PC-3 (cell line): ENCODE data around the gene GPC5. TPM values are rescaled to one million over a fixed set of nuclear protein-coding genes. Genes with fewer than 3 reads are reported as not detected.

ENCODE experiments used
- ATAC-seq: fragments of 200-7000 bp; cut with Tn5 transposase; 2 replicates; pipeline ENCODE4 v1.9.1; 2020; ENCODE audit warnings: mild to moderate bottlenecking, moderate library complexity
- BruUV-seq: library from RNA; stranded (reverse); fragments of 400-500 nt; replicated peaks from 2 replicates; lab custom pipeline; 2021; lab: Mats Ljungman, UMichigan
- CTCF ChIA-PET: fragments of 300-600 bp; sonication (Branson Sonifier 250); formaldehyde crosslinking; loops from one replicate; lab custom pipeline; 2022; ENCODE audit warnings: antibody characterized with exemption; lab: Charles Lee
- POLR2A ChIA-PET: fragments of 300-600 bp; sonication (Branson Sonifier 250); formaldehyde crosslinking; loops from one replicate; lab custom pipeline; 2022; ENCODE audit warnings: antibody characterized with exemption; ENCODE audit not compliant: unreplicated experiment; lab: Charles Lee
- DNase-seq: peaks from one replicate; pipeline ENCODE4 v3.0.0-alpha.2; 2015
- H2AFZ ChIP-seq: fragments of 300-600 bp; sonication (generic); 2 replicates; pipeline ENCODE4 v1.6.0; 2016; ENCODE audit warnings: antibody characterized with exemption, low read length
- H3F3A ChIP-seq: fragments of 300-600 bp; sonication (generic); one replicate; pipeline ENCODE4 v1.6.0; 2017; ENCODE audit warnings: antibody characterized with exemption, low read length, control low read depth, mild to moderate bottlenecking; ENCODE audit not compliant: unreplicated experiment
- H3K27ac ChIP-seq: fragments of 300-600 bp; sonication (generic); 2 replicates; pipeline ENCODE4 v1.5.1; 2016; ENCODE audit warnings: mild to moderate bottlenecking, low read length
- H3K27me3 ChIP-seq: fragments of 300-600 bp; sonication (generic); 2 replicates; pipeline ENCODE4 v1.6.1; 2016; ENCODE audit warnings: low read length, mixed read lengths
- H3K36me3 ChIP-seq: fragments of 300-600 bp; sonication (generic); 2 replicates; pipeline ENCODE4 v1.6.1; 2016; ENCODE audit warnings: low read depth, mixed run types, low read length, mixed read lengths
- H3K4me1 ChIP-seq: fragments of 300-600 bp; sonication (generic); 2 replicates; pipeline ENCODE4 v1.5.1; 2016; ENCODE audit warnings: low read length; ENCODE audit not compliant: insufficient read depth
- H3K4me2 ChIP-seq: fragments of 300-600 bp; sonication (generic); 2 replicates; pipeline ENCODE4 v1.6.0; 2016; ENCODE audit warnings: low read length
- H3K4me3 ChIP-seq: fragments of 300-600 bp; sonication (generic); 2 replicates; pipeline ENCODE4 v1.5.1; 2016; ENCODE audit warnings: mild to moderate bottlenecking, low read length, mixed read lengths
- H3K79me2 ChIP-seq: fragments of 300-600 bp; sonication (generic); 2 replicates; pipeline ENCODE4 v1.6.1; 2017; ENCODE audit warnings: low read length, mixed read lengths
- H3K9ac ChIP-seq: fragments of 300-600 bp; sonication (generic); 2 replicates; pipeline ENCODE4 v1.6.0; 2016; ENCODE audit warnings: mild to moderate bottlenecking, low read length
- H3K9me2 ChIP-seq: fragments of 300-600 bp; sonication (generic); replicated peaks from 2 replicates; pipeline ENCODE4 v1.6.1; 2016; ENCODE audit warnings: mixed run types, low read length, mixed read lengths
- H3K9me3 ChIP-seq: fragments of 300-600 bp; sonication (generic); 2 replicates; pipeline ENCODE4 v1.6.1; 2016; ENCODE audit warnings: low read length, mixed read lengths
- H4K20me1 ChIP-seq: fragments of 300-600 bp; sonication (generic); 2 replicates; pipeline ENCODE4 v1.6.1; 2016; ENCODE audit warnings: low read length, mixed read lengths
- EZH2 ChIP-seq: fragments of 300-600 bp; sonication (generic); IDR thresholded peaks from one replicate; pipeline ENCODE4 v1.6.1; 2017; ENCODE audit warnings: antibody characterized with exemption, mild to moderate bottlenecking, low read length; ENCODE audit not compliant: unreplicated experiment
- EZH2phosphoT487 ChIP-seq: fragments of 300-600 bp; sonication (generic); IDR thresholded peaks from 2 replicates; pipeline ENCODE4 v1.6.1; 2018; ENCODE audit warnings: mild to moderate bottlenecking, antibody characterized with exemption, low read length, borderline replicate concordance
- intact Hi-C: fragments of 100-400 bp; cut with micrococcal nuclease; formaldehyde crosslinking; loops from 2 replicates; pipeline ENCODE4 v1.9.0; 2023
- total RNA-seq: library from RNA; depleted of rRNA; stranded (reverse); fragments of >200 nt; gene quantifications from 2 replicates; pipeline ENCODE4 v1.2.3, GENCODE V29; 2014
- TF ChIP-seq, protein P1 (sequence below): fragments of 300-600 bp; sonication (generic); conservative IDR thresholded peaks from 2 replicates; pipeline ENCODE4 v1.5.1; 2017; ENCODE audit warnings: antibody characterized with exemption, low read depth, mild to moderate bottlenecking, low read length

Gene GPC5
- total RNA-seq, 1 experiment from 2014 or later: not detected

- ChIA-PET CTCF (no interaction called here), POLR2A (no interaction called here)
- Histone ChIP-seq H3K27me3 (no peaks in the 10 kb centered on the region), H3K4me2 (no peak overlapping the region), H3K4me3 (no peak overlapping the region), H4K20me1 (no peaks in the 10 kb centered on the region), H3K9me2 (no peaks in the 10 kb centered on the region), H3K79me2 (no peaks in the 10 kb centered on the region), H3K27ac (no peak overlapping the region), H3K9ac (no peak overlapping the region), H3K36me3 (no peaks in the 10 kb centered on the region), H3K4me1 (no peaks in the 10 kb centered on the region), H3F3A (no peaks in the 10 kb centered on the region), H3K9me3 (no peaks in the 10 kb centered on the region), H2AFZ (no peak overlapping the region)
- DNase-seq: no peak
- no peak for ATAC-seq
- BruUV-seq: no TSS peak
- TF ChIP-seq, protein P1, sequence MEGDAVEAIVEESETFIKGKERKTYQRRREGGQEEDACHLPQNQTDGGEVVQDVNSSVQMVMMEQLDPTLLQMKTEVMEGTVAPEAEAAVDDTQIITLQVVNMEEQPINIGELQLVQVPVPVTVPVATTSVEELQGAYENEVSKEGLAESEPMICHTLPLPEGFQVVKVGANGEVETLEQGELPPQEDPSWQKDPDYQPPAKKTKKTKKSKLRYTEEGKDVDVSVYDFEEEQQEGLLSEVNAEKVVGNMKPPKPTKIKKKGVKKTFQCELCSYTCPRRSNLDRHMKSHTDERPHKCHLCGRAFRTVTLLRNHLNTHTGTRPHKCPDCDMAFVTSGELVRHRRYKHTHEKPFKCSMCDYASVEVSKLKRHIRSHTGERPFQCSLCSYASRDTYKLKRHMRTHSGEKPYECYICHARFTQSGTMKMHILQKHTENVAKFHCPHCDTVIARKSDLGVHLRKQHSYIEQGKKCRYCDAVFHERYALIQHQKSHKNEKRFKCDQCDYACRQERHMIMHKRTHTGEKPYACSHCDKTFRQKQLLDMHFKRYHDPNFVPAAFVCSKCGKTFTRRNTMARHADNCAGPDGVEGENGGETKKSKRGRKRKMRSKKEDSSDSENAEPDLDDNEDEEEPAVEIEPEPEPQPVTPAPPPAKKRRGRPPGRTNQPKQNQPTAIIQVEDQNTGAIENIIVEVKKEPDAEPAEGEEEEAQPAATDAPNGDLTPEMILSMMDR: no peak
- no peak for TF ChIP-seq EZH2
- no peak for TF ChIP-seq EZH2phosphoT487
- intact Hi-C loops: no loop called here
Measured at GRCh38 chr13:91965511-91965910, 567.1 kb downstream of the GPC5 start.

GRCh38 chr13:91978571-91978970 is 580.1 kb downstream of the GPC5 start:
- no peak overlapping the region for H3K9ac ChIP-seq
- H3K27ac ChIP-seq: no peak overlapping the region
- no peaks in the 10 kb centered on the region for H3K9me2 ChIP-seq
- no peak overlapping the region for H2AFZ ChIP-seq
- ChIA-PET CTCF (no interaction called here), POLR2A (no interaction called here)
- TF ChIP-seq EZH2: no peak
- no peak for TF ChIP-seq EZH2phosphoT487
- TF ChIP-seq, protein P1: no peak
- H4K20me1 ChIP-seq: no peaks in the 10 kb centered on the region
- H3F3A ChIP-seq: no peaks in the 10 kb centered on the region
- ATAC-seq (no peak), DNase-seq (no peak)
- no peaks in the 10 kb centered on the region for H3K79me2 ChIP-seq
- no peaks in the 10 kb centered on the region for H3K9me3 ChIP-seq
- no peaks in the 10 kb centered on the region for H3K36me3 ChIP-seq
- no peaks in the 10 kb centered on the region for H3K27me3 ChIP-seq
- BruUV-seq: no TSS peak
- H3K4me3 ChIP-seq: no peak overlapping the region
- H3K4me1 ChIP-seq: no peaks in the 10 kb centered on the region
- H3K4me2 ChIP-seq: no peak overlapping the region
- intact Hi-C loops: no loop called here

GRCh38 chr13:91986761-91987483 is 588.5 kb downstream of the GPC5 start:
- intact Hi-C loops: no loop called here
- DNase-seq: no peak
- H3K36me3 ChIP-seq: no peaks in the 10 kb centered on the region
- TF ChIP-seq, protein P1: no peak
- TF ChIP-seq EZH2phosphoT487 (no peak), EZH2 (no peak)
- H2AFZ ChIP-seq: no peak overlapping the region
- ChIA-PET POLR2A (no interaction called here), CTCF (no interaction called here)
- no peak for ATAC-seq
- H3K4me3 ChIP-seq: no peak overlapping the region
- H3K4me2 ChIP-seq: no peak overlapping the region
- no peak overlapping the region for H3K9ac ChIP-seq
- no peaks in the 10 kb centered on the region for H3K79me2 ChIP-seq
- no peaks in the 10 kb centered on the region for H3F3A ChIP-seq
- H3K9me2 ChIP-seq: no peaks in the 10 kb centered on the region
- H4K20me1 ChIP-seq: no peaks in the 10 kb centered on the region
- no peaks in the 10 kb centered on the region for H3K27me3 ChIP-seq
- no TSS peak for BruUV-seq
- no peaks in the 10 kb centered on the region for H3K4me1 ChIP-seq
- no peaks in the 10 kb centered on the region for H3K9me3 ChIP-seq
- no peak overlapping the region for H3K27ac ChIP-seq
